NT2/D1 (cell line): Measurements from ENCODE around the gene SLC7A6.

Source experiments
- SUZ12 ChIP-seq: IDR thresholded peaks from 2 replicates; pipeline ENCODE4 v1.6.1; 2011; ENCODE audit not compliant: insufficient read length, insufficient read depth; ENCODE audit errors: extremely low read depth
- YY1 ChIP-seq: IDR thresholded peaks from 2 replicates; pipeline ENCODE4 v1.6.1; 2011; ENCODE audit not compliant: insufficient read length, insufficient read depth
- ZNF274 ChIP-seq: IDR thresholded peaks from 2 replicates; pipeline ENCODE4 v1.6.1; 2011; ENCODE audit warnings: mild to moderate bottlenecking, low read depth, low read length

GRCh38 chr16:68214726-68215125, 49.6 kb upstream of the SLC7A6 start:
- no peak for TF ChIP-seq YY1
- TF ChIP-seq ZNF274, result no peak
- no peak for TF ChIP-seq SUZ12
